ENCODE results near the gene TRIM24.

GRCh38 chr7:138417764-138418163, 42.3 kb upstream of the TRIM24 start:
- TF ChIP-seq POLR2A (IDR thresholded peaks at IDR 0.05; ENCODE audit: low read depth, low read length) (no peak), TAF1 (IDR thresholded peaks at IDR 0.05; ENCODE audit: low read depth, low read length) (no peak), POLR2AphosphoS5 (IDR thresholded peaks at IDR 0.05; ENCODE audit: low read depth, low read length) (no peak), PAX5 (IDR thresholded peaks at IDR 0.05; ENCODE audit: insufficient read depth, low read length, severe bottlenecking) (no peak), POU2F2 (IDR thresholded peaks at IDR 0.05; ENCODE audit: low read depth, low read length) (no peak), SPI1 (IDR thresholded peaks at IDR 0.05; ENCODE audit: low read depth, low read length) (no peak)
